22Rv1 (cell line): ENCODE measurements around the gene ENPP3.

Source experiments
- ZFX ChIP-seq: fragments of 450-650 bp; IDR thresholded peaks from 2 replicates; pipeline ENCODE4 v1.6.1; 2017; ENCODE audit warnings: antibody characterized with exemption, borderline replicate concordance
- TF ChIP-seq, protein P1 (sequence below): fragments of 450-650 bp; IDR thresholded peaks from 2 replicates; pipeline ENCODE4 v1.5.1; 2017; ENCODE audit warnings: mild to moderate bottlenecking

- TF ChIP-seq, protein P1, sequence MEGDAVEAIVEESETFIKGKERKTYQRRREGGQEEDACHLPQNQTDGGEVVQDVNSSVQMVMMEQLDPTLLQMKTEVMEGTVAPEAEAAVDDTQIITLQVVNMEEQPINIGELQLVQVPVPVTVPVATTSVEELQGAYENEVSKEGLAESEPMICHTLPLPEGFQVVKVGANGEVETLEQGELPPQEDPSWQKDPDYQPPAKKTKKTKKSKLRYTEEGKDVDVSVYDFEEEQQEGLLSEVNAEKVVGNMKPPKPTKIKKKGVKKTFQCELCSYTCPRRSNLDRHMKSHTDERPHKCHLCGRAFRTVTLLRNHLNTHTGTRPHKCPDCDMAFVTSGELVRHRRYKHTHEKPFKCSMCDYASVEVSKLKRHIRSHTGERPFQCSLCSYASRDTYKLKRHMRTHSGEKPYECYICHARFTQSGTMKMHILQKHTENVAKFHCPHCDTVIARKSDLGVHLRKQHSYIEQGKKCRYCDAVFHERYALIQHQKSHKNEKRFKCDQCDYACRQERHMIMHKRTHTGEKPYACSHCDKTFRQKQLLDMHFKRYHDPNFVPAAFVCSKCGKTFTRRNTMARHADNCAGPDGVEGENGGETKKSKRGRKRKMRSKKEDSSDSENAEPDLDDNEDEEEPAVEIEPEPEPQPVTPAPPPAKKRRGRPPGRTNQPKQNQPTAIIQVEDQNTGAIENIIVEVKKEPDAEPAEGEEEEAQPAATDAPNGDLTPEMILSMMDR, result no peak
- TF ChIP-seq ZFX, result no peak
These were observed 141.1 kb downstream of the ENPP3 start for GRCh38 chr6:131778169-131778568.
